K562 (cell line): Measurements from ENCODE around the gene KRTAP10-11. TPM values are rescaled to one million over a fixed set of nuclear protein-coding genes. Genes with fewer than 3 reads are reported as not detected.

ENCODE experiments used
- ATAC-seq: fragments of 200-7000 bp; cut with Tn5 transposase; 3 replicates; pipeline ENCODE4 v1.9.1; 2020; ENCODE audit warnings: moderate library complexity
- BruUV-seq: library from RNA; stranded (reverse); fragments of 400-500 nt; replicated peaks from 2 replicates; lab custom pipeline; 2021; lab: Mats Ljungman, UMichigan
- CTCF ChIA-PET: fragments of 300-600 bp; formaldehyde crosslinking; extraction: SDS; loops from one replicate; lab custom pipeline; 2021; ENCODE audit warnings: low intra/inter-chr PET ratio; lab: Yijun Ruan, JAX
- POLR2A ChIA-PET: fragments of 300-600, 350-650 bp; sonication (Branson Sonifier 250); formaldehyde crosslinking; extraction: SDS; loops from one replicate; lab custom pipeline; 2021; ENCODE audit warnings: antibody characterized with exemption, inconsistent platforms; lab: Yijun Ruan, JAX
- DNase-seq, 4 experiments: peaks; one replicate each; pipeline versions ENCODE4 v3.0.0 to v3.0.0-alpha.2; 2011 to 2018; ENCODE audit warnings: low spot score in 3 of 4, mixed read lengths in 3 of 4; ENCODE audit errors: extremely low read depth in 1 of 4
- FAIRE-seq: peaks from 2 replicates; lab custom pipeline; 2011; peaks lifted over from hg19 to GRCh38; lab: Jason Lieb, UNC
- H2AFZ ChIP-seq: 2 replicates; pipeline ENCODE4 v1.6.0; 2011; ENCODE audit warnings: low read depth, low read length, control low read depth, inconsistent platforms
- H3K27ac ChIP-seq: fragments of 200-600 bp; 3 replicates; pipeline ENCODE4 v1.8.0; 2011; ENCODE audit warnings: low read depth, mild to moderate bottlenecking, control low read depth, inconsistent platforms, low read length, moderate library complexity, mixed read lengths; ENCODE audit errors: extremely low read depth
- H3K27me3 ChIP-seq, 2 experiments: fragments of 300-600 bp in 1 of 2; 2 replicates in 1 of 2; 3 replicates in 1 of 2; pipeline versions ENCODE4 v1.6.0 to v1.8.0; 2011; ENCODE audit warnings: inconsistent platforms in 2 of 2, low read length in 2 of 2, mild to moderate bottlenecking in 1 of 2, mixed read lengths in 1 of 2, moderate library complexity in 1 of 2; ENCODE audit not compliant: control insufficient read depth in 2 of 2, insufficient read depth in 2 of 2
- H3K36me3 ChIP-seq: fragments of 300-600 bp; 3 replicates; pipeline ENCODE4 v1.8.0; 2011; ENCODE audit warnings: mild to moderate bottlenecking, low read length, inconsistent platforms; ENCODE audit not compliant: control insufficient read depth, insufficient read depth
- H3K4me1 ChIP-seq, 2 experiments: fragments of 200-600 bp in 1 of 2; replicated peaks in 1 of 2; 2 replicates in 1 of 2; 3 replicates in 1 of 2; pipeline versions ENCODE4 v1.5.1 to v1.8.0; 2011; ENCODE audit warnings: inconsistent platforms in 2 of 2, low read length in 2 of 2, mild to moderate bottlenecking in 1 of 2, mixed read lengths in 1 of 2, moderate library complexity in 1 of 2; ENCODE audit not compliant: control insufficient read depth in 2 of 2, insufficient read depth in 2 of 2
- H3K4me2 ChIP-seq: 2 replicates; pipeline ENCODE4 v1.6.1; 2011; ENCODE audit warnings: low read length, control low read depth, inconsistent platforms, mixed read lengths; ENCODE audit not compliant: insufficient read depth
- H3K4me3 ChIP-seq: fragments of 200-600 bp; sonication (generic), shearing (Covaris generic); 2 replicates; pipeline ENCODE4 v1.5.1; 2016; ENCODE audit warnings: control low read depth, inconsistent platforms
- H3K79me2 ChIP-seq: fragments of 200-600 bp; 3 replicates; pipeline ENCODE4 v1.8.0; 2011; ENCODE audit warnings: low read length, inconsistent platforms; ENCODE audit not compliant: control insufficient read depth, insufficient read depth
- H3K9ac ChIP-seq, 2 experiments: 2 replicates each; pipeline versions ENCODE4 v1.6.0 to v1.6.1; 2011; ENCODE audit warnings: low read depth in 2 of 2, low read length in 2 of 2, control low read depth in 1 of 2, inconsistent platforms in 1 of 2, mild to moderate bottlenecking in 1 of 2, mixed read lengths in 1 of 2; ENCODE audit not compliant: insufficient read depth in 1 of 2
- H3K9me1 ChIP-seq: one replicate; pipeline ENCODE4 v1.6.0; 2011; ENCODE audit warnings: inconsistent platforms, mild to moderate bottlenecking, low read length, moderate library complexity; ENCODE audit not compliant: control insufficient read depth, insufficient read depth
- H3K9me3 ChIP-seq: replicated peaks from 2 replicates; pipeline ENCODE4 v1.5.1; 2011; ENCODE audit warnings: low read depth, low read length, inconsistent platforms; ENCODE audit not compliant: control insufficient read depth, insufficient read depth
- H4K20me1 ChIP-seq: replicated peaks from 2 replicates; pipeline ENCODE4 v1.6.1; 2011; ENCODE audit warnings: low read length, inconsistent platforms, mixed read lengths; ENCODE audit not compliant: control insufficient read depth, insufficient read depth
- RBM17 ChIP-seq: fragments of 200-400 bp; formaldehyde crosslinking; IDR thresholded peaks from 2 replicates; pipeline ENCODE4 v1.6.1; 2017; ENCODE audit warnings: low read depth, mild to moderate bottlenecking, low read length, borderline replicate concordance
- ZBTB11 ChIP-seq, 3 experiments: fragments of 200-800 bp in 1 of 3; fragments of 250-450 bp in 1 of 3; fragments of 450-650 bp in 1 of 3; sonication (Bioruptor Pico) in 1 of 3; sonication (Bioruptor generic) in 1 of 3; formaldehyde crosslinking in 1 of 3; IDR thresholded peaks; 2 replicates each; pipeline versions ENCODE4 v1.6.1 to v1.8.0; 2016 to 2022; ENCODE audit warnings: mild to moderate bottlenecking in 2 of 3, missing genetic modification characterization in 2 of 3, missing compliant biosample characterization in 1 of 3, moderate library complexity in 1 of 3
- ZNF707 ChIP-seq: fragments of 250-450 bp; sonication (Bioruptor Pico); conservative IDR thresholded peaks from 2 replicates; pipeline ENCODE4 v1.8.0; 2022; ENCODE audit warnings: inconsistent platforms, mild to moderate bottlenecking, moderate library complexity
- WGBS: fragments of 100-300 bp; shearing (Covaris generic); methylation state at CpG from one replicate; pipeline ENCODE4 v1.1.6; 2016; ENCODE audit warnings: low coverage, mixed read lengths; ENCODE audit not compliant: insufficient coverage; ENCODE audit errors: missing lambda C conversion rate; 5-methylcytosine and 5-hydroxymethylcytosine counted together
- in situ Hi-C: fragments of 300-500 bp; cut with MboI; formaldehyde crosslinking; loops from 4 replicates; pipeline ENCODE4 v1.15.0; 2018; ENCODE audit warnings: inconsistent platforms, mixed read lengths
- intact Hi-C: fragments of 100-400 bp; cut with micrococcal nuclease; formaldehyde crosslinking; loops from 2 replicates; pipeline ENCODE4 v1.14.2; 2022
- polyA plus RNA-seq, 8 experiments: library from polyadenylated mRNA; depleted of rRNA in 4 of 8; stranded (reverse) in 5 of 8; unstranded in 3 of 8; fragments of >200 nt; fragmentation: Nextera tagmentation in 2 of 8; fragmentation: Illumina TruSeq in 1 of 8; extraction: Ambion mirVana in 2 of 8; extraction: Trizol in 1 of 8; gene quantifications; 2 replicates each; pipeline versions ENCODE4 v1.2.1 to v1.2.3, GENCODE V29; 2011 to 2014; ENCODE audit warnings: inconsistent platforms in 1 of 8, missing spikeins in 1 of 8
- total RNA-seq, 7 experiments: library from RNA; depleted of rRNA in 6 of 7; stranded (reverse); fragments of >200 nt in 6 of 7; fragmentation: Illumina TruSeq in 2 of 7; extraction: Trizol in 2 of 7; gene quantifications; 2 replicates each; pipeline versions ENCODE4 v1.2.1 to v1.2.3, GENCODE V29; 2011 to 2021; ENCODE audit warnings: low replicate concordance in 1 of 7

The KRTAP10-11 gene
- total and polyA plus RNA-seq, 9 of the 15 experiments (the other 6 are each of a cell fraction or from before 2014, with no cell fraction given) = not detected

GRCh38 chr21:44611551-44611950, 34.7 kb upstream of the KRTAP10-11 start:
- intact Hi-C loops = no loop called here
- no peak overlapping the region for H3K4me2 ChIP-seq
- no peak overlapping the region for H3K4me3 ChIP-seq
- 2% methylated on average over 4 of the region's 4 CpGs for WGBS
- H3K27ac ChIP-seq = no peak overlapping the region
- ChIA-PET CTCF (no interaction called here), POLR2A (interaction anchor here (0.7 kb wide), 1 partner anchor 27 kb away, joined by 3 read pairs; no protein-coding TSS in a partner anchor)
- no peak for ATAC-seq
- peaks cover 3% of the 10 kb centered on the region for H3K9me1 ChIP-seq
- H3K36me3 ChIP-seq = no peaks in the 10 kb centered on the region
- TF ChIP-seq ZBTB11 (CRISPR knock-in tag; IDR thresholded peaks at IDR 0.05) (no peak), ZNF707 (CRISPR knock-in tag) (peak; percentile 92), RBM17 (no peak)
- no peak for FAIRE-seq
- H3K9me3 ChIP-seq = no peaks in the 10 kb centered on the region; the same call in none of the 2 replicates
- no peak for DNase-seq
- H2AFZ ChIP-seq = no peak overlapping the region
- H3K9ac ChIP-seq = no peak overlapping the region
- peaks cover 14 to 37% of the 10 kb centered on the region in 2 experiments; a peak in 4 of 5 replicates for H3K27me3 ChIP-seq
- H3K79me2 ChIP-seq = no peaks in the 10 kb centered on the region
- BruUV-seq = no TSS peak
- H3K4me1 ChIP-seq = peaks cover 0 to 10% of the 10 kb centered on the region in 2 experiments; a peak in 2 of 5 replicates
- no peaks in the 10 kb centered on the region for H4K20me1 ChIP-seq
- in situ Hi-C loops = no loop called here
